Gastrocnemius medialis (tissue), 4 donors: ENCODE results near the gene SKIC3.

Source experiments
- POLR2A ChIP-seq, 2 donors: fragments of 450-650 bp; IDR thresholded peaks; one replicate each; pipeline ENCODE4 v1.6.1; 2017; ENCODE audit warnings: antibody characterized with exemption in 2 of 2, mild to moderate bottlenecking in 2 of 2, moderate library complexity in 2 of 2
- TF ChIP-seq, protein P1 (sequence below), 5 experiments: fragments of 450-650 bp in 3 of 5; fragments of 200-600 bp in 2 of 5; sonication (generic) in 2 of 5; IDR thresholded peaks in 4 of 5; conservative IDR thresholded peaks in 1 of 5; 1 replicate in 4 of 5; 2 replicates in 1 of 5; pipeline ENCODE4 v1.5.1; 2016 to 2019; ENCODE audit warnings: antibody characterized with exemption in 5 of 5, mild to moderate bottlenecking in 3 of 5, moderate library complexity in 3 of 5

DNA sequence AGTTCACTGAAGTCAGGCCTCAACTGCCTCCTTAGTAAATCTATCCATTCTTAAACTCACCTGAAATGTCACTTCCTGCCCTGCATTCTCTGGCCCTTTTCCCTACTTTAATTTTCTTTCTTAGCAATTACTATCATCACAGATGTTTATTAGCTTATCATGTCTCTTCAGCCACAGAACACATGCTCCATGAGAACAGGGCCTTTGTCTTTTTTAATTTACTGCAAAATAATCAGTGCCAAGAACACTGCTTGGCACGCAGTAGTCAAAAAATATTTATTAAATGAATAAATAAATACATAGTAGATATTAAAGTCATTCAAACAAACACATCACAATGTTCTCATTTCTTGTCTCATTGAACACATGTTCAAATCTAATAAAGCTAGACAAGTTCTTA is 46.2 kb downstream of the SKIC3 start:
- TF ChIP-seq, protein P1, sequence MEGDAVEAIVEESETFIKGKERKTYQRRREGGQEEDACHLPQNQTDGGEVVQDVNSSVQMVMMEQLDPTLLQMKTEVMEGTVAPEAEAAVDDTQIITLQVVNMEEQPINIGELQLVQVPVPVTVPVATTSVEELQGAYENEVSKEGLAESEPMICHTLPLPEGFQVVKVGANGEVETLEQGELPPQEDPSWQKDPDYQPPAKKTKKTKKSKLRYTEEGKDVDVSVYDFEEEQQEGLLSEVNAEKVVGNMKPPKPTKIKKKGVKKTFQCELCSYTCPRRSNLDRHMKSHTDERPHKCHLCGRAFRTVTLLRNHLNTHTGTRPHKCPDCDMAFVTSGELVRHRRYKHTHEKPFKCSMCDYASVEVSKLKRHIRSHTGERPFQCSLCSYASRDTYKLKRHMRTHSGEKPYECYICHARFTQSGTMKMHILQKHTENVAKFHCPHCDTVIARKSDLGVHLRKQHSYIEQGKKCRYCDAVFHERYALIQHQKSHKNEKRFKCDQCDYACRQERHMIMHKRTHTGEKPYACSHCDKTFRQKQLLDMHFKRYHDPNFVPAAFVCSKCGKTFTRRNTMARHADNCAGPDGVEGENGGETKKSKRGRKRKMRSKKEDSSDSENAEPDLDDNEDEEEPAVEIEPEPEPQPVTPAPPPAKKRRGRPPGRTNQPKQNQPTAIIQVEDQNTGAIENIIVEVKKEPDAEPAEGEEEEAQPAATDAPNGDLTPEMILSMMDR (IDR thresholded peaks at IDR 0.05 in 4 of 5, conservative IDR thresholded peaks at IDR 0.05 in 1 of 5), result no peak
- TF ChIP-seq POLR2A (IDR thresholded peaks at IDR 0.05), result no peak
